PC-9 (cell line): ENCODE data around the gene UBXN10.

ENCODE experiments used
- CTCF ChIP-seq: fragments of 200-600 bp; sonication (generic); conservative IDR thresholded peaks from 2 replicates; pipeline ENCODE4 v1.6.1; 2017; ENCODE audit warnings: mixed run types, antibody characterized with exemption, mild to moderate bottlenecking, moderate library complexity
- EZH2 ChIP-seq: fragments of 200-600 bp; sonication (generic); IDR thresholded peaks from 2 replicates; pipeline ENCODE4 v1.8.0; 2017; ENCODE audit warnings: antibody characterized with exemption, low read depth

GRCh38 chr1:20178634-20179370, 7.1 kb upstream of the UBXN10 start:
- TF ChIP-seq CTCF (no peak), EZH2 (no peak)
